ENCODE measurements around the gene CST6.
"Not testable (repeated sequence)": the region's sequence is repeated elsewhere in the genome, so short reads cannot be mapped to it uniquely, and the experiment has no call there.

Gene CST6

DNA sequence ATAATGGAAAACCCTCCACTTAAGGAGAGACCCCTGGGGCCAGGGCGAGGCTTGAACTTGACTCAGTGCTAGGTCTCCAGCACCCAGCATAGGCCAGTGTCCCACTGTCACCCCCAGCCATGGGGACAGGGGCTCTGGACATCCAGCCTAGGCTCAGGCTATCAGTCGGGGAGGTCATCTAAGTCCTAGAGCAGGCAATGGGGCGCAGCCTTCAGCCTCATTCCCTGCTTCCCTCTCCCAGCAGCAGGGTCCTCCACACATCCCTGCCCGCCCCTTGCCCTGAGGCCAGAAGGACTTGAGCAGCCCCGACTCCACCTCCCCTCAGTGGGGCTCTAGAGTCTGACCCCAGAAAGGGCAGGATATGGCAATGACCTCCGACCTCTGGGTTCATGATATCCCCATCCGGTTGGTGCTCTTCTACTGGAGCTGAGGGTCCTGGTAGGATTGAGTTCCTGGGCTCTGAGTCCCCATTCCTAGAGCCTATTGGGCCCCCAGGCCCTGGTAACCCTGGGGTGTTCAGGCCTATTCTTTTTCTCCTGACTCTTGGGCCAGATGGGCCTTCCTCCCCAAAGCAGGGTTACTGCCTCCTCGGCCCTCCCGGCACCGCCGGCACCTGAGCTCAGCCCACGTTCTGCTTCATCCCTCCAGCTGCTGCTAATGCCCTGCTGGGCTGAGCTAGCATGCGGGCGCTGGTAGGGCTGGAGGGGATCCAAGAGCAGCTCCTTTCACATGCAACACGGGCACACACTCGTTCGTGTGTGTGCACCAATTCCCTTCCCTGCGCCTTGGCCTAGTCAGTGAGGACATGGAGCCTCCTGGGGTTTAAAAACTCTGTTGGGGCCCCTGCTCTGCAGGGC, 4.4 kb downstream of the CST6 start:
- no peak for DNase-seq

- no peak for DNase-seq
Observed at GRCh38 chr11:66016793-66017177, 5.0 kb downstream of the CST6 start.

DNA sequence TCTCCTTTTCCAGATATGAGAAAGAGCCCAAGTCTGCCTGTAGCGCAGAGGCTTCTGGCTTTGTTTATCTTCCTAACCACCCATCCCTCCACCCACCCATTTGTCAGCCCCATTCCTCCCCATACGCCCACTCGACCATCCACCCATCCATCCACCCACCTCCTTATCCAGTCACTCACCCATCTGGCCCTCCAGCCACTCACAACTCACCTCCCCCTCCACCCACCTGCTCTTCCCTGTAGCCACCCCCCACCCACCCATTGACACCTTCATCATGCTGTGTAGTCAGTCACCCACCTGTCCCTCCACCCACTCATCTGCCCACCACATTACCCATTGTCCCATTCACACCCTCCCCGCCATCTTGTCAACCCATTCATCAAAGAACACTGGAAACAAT, 5.5 kb downstream of the CST6 start:
- no peak for DNase-seq

- DNase-seq = no peak
Observed at GRCh38 chr11:66020212-66020611, 8.4 kb downstream of the CST6 start.

DNA sequence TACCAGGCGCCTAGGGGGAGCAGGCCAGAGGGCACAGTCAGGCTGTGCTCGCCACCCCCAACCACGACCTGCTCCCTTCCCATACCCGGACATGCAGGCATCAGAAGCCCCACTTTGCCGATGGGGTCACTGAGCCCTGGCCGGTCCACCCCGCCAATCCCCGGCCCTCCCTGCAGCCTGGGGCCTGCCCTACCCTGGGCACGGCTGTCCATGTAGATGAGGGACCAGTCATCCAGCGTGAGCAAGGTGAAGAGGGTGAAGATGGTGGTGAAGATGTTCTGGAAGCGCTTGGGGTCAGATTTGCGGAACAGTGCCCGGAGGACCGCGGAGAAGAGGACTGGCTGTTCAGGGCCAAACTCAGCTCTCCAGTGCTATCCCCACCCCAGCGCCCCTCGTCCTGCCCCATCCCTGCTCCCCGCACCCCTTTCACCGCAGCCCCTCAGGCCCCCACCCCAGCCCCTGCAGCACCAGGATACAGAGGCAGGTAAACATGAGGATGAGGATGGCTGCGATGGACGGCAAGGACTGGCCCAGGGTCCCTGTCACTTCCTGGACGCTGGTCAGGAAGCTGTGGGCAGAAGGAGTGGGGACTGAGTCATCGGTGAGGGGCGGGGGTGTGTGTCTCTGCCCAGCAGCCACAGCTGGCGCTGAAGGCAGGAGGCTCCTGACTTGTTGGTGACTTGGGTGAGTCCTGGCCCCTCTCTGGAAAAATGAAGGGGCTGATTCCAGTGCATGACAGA, 9.0 kb downstream of the CST6 start:
- no peak for DNase-seq

GRCh38 chr11:66022401-66023185, 10.8 kb downstream of the CST6 start:
- DNase-seq = peak; percentile 88

DNA sequence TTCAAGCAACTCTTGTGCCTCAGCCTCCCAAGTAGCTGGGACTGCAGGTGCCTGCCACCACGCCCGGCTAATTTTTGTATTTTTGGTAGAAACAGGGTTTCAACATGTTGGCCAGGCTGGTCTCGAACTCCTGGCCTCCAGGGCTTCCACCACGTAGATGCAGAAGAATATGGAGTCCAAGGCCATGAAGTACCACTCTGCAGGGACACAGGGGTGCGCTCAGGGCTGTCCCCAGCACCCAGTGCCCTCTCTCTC, 11.3 kb downstream of the CST6 start:
- not testable (repeated sequence) for DNase-seq

DNA sequence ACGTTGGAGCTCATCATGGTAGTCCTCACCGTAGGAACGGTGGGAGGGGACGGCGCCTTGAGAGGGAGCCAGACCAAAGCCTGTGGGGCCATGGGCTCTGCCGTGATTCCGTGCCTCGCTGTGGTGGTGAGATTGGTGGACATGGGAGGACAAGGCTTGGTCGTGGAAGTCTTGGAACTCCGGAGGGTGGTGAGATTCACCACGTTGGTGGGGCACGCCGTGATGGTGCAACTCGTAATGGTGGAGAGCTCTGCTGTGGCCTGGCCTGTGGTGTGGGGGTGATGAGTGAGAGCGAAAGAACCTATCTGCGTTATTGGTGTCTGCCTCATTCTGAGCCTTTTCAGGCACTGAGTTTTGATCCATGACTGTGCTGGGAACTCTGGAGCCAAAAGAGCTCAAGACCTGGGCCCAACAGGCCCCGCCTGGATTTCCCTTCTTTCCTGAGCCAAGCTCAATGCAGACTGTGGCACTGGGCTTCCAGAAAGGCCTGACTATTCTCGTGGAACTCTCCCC, 14.3 kb downstream of the CST6 start, which contains the start of gene CATSPER1:
TSS of gene CATSPER1 (minus strand) at position 463 of the 513 bp plus-strand sequence. CDS start at position 363, 100 bp downstream.
- DNase-seq = no peak

DNA sequence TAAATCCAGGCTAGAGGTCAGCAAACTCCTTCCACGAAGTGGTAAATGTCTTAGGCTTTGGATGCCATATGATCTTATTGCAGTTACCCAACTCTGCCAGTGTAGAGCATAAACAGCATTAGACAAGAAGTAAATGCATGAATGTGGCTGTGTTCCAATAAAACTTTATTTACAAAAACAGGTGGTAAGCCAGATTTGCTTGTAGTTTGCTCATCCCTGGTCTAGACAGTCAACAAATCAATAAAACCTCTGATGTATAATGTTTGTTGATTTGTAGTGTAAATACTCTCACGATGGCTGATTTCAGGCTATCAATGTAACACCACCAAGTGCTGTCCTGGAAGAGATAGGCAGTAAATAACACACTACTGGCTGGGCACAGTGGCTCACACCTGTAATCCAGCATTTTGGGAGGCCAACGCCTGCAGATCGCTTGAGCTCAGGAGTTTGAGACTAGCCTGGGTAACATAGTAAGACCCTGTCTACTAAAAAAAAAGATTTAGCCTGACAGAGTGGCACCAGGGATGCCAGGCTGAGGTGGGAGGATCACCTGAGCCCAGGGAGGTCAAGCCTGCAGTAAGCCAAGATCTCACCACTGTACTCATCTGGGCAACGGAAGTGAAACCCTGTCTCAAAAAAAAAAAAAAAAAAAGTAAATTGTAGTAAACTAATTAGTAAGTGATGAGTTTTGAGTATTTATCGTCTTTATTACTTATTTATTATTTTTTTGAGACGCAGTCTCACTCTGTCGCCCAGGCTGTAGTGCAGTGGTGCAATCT, 21.3 kb downstream of the CST6 start:
- no peak for DNase-seq

- DNase-seq = no peak
Observed at GRCh38 chr11:66035653-66036333, 24.0 kb downstream of the CST6 start.

GRCh38 chr11:66036334-66036710, 24.5 kb downstream of the CST6 start:
- DNase-seq = no peak

DNA sequence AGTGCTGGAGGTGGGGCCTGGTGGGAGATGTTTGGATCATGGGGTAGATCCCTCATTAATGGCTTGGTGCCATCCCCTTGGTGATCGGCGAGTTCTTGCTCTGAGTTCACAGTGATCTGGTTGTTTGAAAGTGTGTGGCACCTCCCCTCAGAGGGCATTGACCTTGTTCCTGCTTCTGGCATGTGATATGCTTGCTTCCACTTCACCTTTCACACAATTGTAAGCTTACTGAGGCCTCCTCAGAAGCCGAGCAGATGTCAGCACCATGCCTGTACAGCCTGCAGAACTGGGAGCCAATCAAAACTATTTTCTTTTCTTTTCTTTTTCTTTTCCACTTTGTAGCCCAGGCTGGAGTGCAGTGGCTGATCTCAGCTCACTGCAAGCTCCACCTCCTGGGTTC, 25.5 kb downstream of the CST6 start:
- no peak for DNase-seq

DNA sequence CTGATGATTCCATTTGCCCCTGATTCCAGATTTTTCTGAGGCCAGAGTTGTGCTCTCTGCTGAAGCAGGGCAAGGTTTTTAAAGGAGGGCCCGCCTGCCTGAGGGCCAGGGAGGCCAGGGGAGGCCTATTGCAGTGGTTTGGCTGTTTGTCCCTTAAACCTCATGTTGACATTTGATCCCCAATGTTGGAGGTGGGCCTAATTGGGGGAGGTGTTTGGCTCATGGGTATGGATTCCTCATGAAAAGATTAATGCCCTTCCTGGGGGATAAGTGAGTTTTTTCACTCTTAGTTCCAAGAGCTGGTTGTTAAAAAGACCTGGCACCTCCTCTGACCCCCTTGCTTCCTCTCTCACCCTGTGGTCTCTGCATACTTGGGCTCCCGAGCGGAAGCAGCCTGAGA, 28.0 kb downstream of the CST6 start:
- no peak for DNase-seq

- no peak for DNase-seq
Observed at GRCh38 chr11:66042227-66042995, 30.6 kb downstream of the CST6 start.

GRCh38 chr11:66042996-66043906, 31.4 kb downstream of the CST6 start:
- no peak for DNase-seq

DNA sequence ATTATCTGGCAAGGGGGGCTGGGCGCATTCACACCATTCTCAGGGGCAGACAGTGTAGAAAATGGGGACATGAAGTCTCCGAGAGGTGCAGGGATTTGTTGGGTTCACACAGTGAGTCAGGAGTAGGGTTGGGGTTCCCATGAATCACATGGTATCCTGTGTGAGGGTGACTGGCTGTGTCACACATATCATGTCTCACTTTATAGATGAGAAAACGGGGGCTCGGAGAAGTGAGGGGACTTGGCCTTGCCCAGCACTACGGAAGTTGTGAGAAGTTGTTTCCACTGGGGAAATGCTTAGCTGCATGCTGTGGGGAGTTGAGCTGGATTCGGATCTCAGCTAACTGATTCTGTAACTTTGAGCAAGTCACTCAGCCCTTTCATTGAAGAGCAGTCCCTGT, 32.9 kb downstream of the CST6 start:
- peak; percentile 34 for DNase-seq

GRCh38 chr11:66045177-66045639, 33.4 kb downstream of the CST6 start:
- DNase-seq = peak; percentile 89

GRCh38 chr11:66046901-66047300, 35.1 kb downstream of the CST6 start:
- no peak for DNase-seq

DNA sequence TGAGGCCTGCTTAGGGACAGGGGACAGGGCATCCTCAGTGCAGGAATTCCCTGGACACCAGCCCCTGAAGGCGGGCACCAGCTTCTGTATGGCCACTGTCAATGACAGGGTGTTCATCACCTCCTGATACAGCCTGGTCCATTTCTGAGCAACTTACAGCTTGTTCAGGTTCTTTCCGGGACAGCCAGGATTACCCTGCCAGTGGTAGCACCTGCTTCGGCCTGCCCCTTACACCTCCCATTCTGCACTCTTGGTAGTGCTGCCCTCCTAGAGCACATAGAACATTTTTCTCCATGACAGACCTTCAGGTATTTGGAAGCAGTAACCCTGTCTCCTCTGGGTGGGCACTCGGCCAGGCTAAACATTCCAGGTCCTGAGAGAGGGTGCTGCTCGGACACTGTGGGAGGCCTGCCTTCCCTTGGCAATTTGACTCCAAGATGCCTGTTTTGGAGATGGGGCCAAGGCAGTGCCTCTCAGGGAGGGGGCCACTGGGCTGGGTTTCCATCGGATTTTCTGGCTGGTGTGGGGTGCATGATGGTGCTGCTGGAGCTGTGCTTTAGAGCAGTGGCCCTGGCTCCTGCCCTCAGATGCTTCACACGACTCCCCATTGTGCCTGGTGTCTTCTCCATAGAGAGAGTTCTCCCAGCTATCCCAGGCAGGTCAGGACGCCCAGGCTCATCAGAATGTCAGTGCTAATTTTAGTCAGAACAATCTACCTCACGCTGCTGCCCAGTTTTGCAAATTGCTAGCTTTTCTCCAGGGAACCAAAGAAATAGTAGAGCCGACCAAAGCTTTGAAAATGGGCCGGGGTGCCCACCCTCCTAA, 35.9 kb downstream of the CST6 start:
- DNase-seq = no peak

Measured in activated CD4-positive, alpha-beta T cell treated with anti-CD3 and anti-CD28 coated beads for 48 hours (primary cell).